Osteocyte (in vitro differentiated cells): ENCODE measurements around the gene APOL6. TPM values are rescaled to one million over a fixed set of nuclear protein-coding genes. Genes with fewer than 3 reads are reported as not detected.

Source experiments
- DNase-seq: peaks from one replicate; pipeline ENCODE4 v3.0.0; 2021; ENCODE audit warnings: mixed read lengths; ENCODE audit not compliant: unreplicated experiment; ENCODE audit errors: extremely low spot score
- H3K27ac Mint-ChIP-seq: one replicate; pipeline ENCODE4 v1.8.0; 2021; ENCODE audit warnings: mild to moderate bottlenecking, mixed read lengths; ENCODE audit not compliant: unreplicated experiment
- H3K27me3 Mint-ChIP-seq: one replicate; pipeline ENCODE4 v1.8.0; 2021; ENCODE audit warnings: mixed read lengths; ENCODE audit not compliant: unreplicated experiment
- H3K36me3 Mint-ChIP-seq: one replicate; pipeline ENCODE4 v1.8.0; 2021; ENCODE audit warnings: mixed read lengths; ENCODE audit not compliant: unreplicated experiment
- H3K4me1 Mint-ChIP-seq: one replicate; pipeline ENCODE4 v1.8.0; 2021; ENCODE audit warnings: mixed read lengths; ENCODE audit not compliant: unreplicated experiment
- H3K4me3 Mint-ChIP-seq: one replicate; pipeline ENCODE4 v1.8.0; 2021; ENCODE audit warnings: mild to moderate bottlenecking, moderate library complexity, mixed read lengths; ENCODE audit not compliant: unreplicated experiment
- H3K9me3 Mint-ChIP-seq: one replicate; pipeline ENCODE4 v1.8.0; 2021; ENCODE audit warnings: mixed read lengths; ENCODE audit not compliant: unreplicated experiment
- CTCF ChIP-seq: fragments of 200-600 bp; sonication (generic); IDR thresholded peaks from 2 replicates; pipeline ENCODE4 v1.5.0; 2021; ENCODE audit warnings: antibody characterized with exemption, mild to moderate bottlenecking, moderate library complexity
- long read RNA-seq: library from polyadenylated mRNA; unstranded; transcript quantifications from one replicate; pipeline ENCODE4 v2.0.0, GENCODE V29; 2021
- total RNA-seq: library from RNA; stranded (reverse); gene quantifications from 2 replicates; pipeline ENCODE4 v1.2.1, GENCODE V29; 2021

The APOL6 gene
- 11.8 and 14.3 TPM in 2 replicates for total RNA-seq
- long read RNA-seq, full-length matches to known transcripts, result 27 of 43 reads
- long read RNA-seq, partial matches to known transcripts, result 1 of 43 reads
- long read RNA-seq, other reads (novel, unspliced or antisense), result 15 of 43 reads

GRCh38 chr22:35648066-35649025, at the start of gene APOL6:
Gene APOL6 (plus strand): TSS chr22:35648446. CDS start chr22:35656426, 7,980 bp downstream.
- peak; percentile 77 for DNase-seq
- no peaks in the 10 kb centered on the region for H3K9me3 Mint-ChIP-seq
- peak within 1 kb of the TSS; percentile 99 for H3K27ac Mint-ChIP-seq
- H3K4me3 Mint-ChIP-seq, result peak within 1 kb of the TSS; percentile 91
- H3K4me1 Mint-ChIP-seq, result peaks cover 41% of the 10 kb centered on the region
- peaks cover 4% of the 10 kb centered on the region for H3K36me3 Mint-ChIP-seq
- no peaks in the 10 kb centered on the region for H3K27me3 Mint-ChIP-seq
- TF ChIP-seq CTCF, result no peak

- no peaks in the 10 kb centered on the region for H3K27me3 Mint-ChIP-seq
- H3K4me1 Mint-ChIP-seq, result no peaks in the 10 kb centered on the region
- no peak for TF ChIP-seq CTCF
- H3K4me3 Mint-ChIP-seq, result no peak overlapping the region
- no peak for DNase-seq
- H3K9me3 Mint-ChIP-seq, result no peaks in the 10 kb centered on the region
- H3K36me3 Mint-ChIP-seq, result no peaks in the 10 kb centered on the region
- no peak overlapping the region for H3K27ac Mint-ChIP-seq
These were observed 48.9 kb upstream of the APOL6 start for GRCh38 chr22:35599364-35599763.

GRCh38 chr22:35600476-35600875, 47.8 kb upstream of the APOL6 start:
- H3K9me3 Mint-ChIP-seq, result no peaks in the 10 kb centered on the region
- no peak overlapping the region for H3K4me3 Mint-ChIP-seq
- no peaks in the 10 kb centered on the region for H3K4me1 Mint-ChIP-seq
- H3K27me3 Mint-ChIP-seq, result peaks cover 6% of the 10 kb centered on the region
- no peak overlapping the region for H3K27ac Mint-ChIP-seq
- no peak for DNase-seq
- no peak for TF ChIP-seq CTCF
- no peaks in the 10 kb centered on the region for H3K36me3 Mint-ChIP-seq

- Mint-ChIP-seq H3K27me3 (peaks cover 8% of the 10 kb centered on the region), H3K27ac (no peak overlapping the region), H3K36me3 (no peaks in the 10 kb centered on the region), H3K9me3 (no peaks in the 10 kb centered on the region), H3K4me3 (no peak overlapping the region), H3K4me1 (no peaks in the 10 kb centered on the region)
- no peak for DNase-seq
- TF ChIP-seq CTCF, result no peak
These were observed 47.1 kb upstream of the APOL6 start for GRCh38 chr22:35601013-35601580.
